NT2/D1 (cell line): ENCODE data around the gene AOPEP.

Source experiments
- DNase-seq: peaks from one replicate; pipeline ENCODE4 v3.0.0-alpha.2; 2011; ENCODE audit warnings: low read depth, low spot score
- H3K27me3 ChIP-seq: 2 replicates; pipeline ENCODE4 v1.6.0; 2011; ENCODE audit warnings: mild to moderate bottlenecking; ENCODE audit not compliant: insufficient read length, insufficient read depth
- H3K36me3 ChIP-seq: 2 replicates; pipeline ENCODE4 v1.6.1; 2011; ENCODE audit warnings: mild to moderate bottlenecking, low read length, mixed read lengths; ENCODE audit not compliant: insufficient read depth, insufficient read length
- H3K4me1 ChIP-seq: 2 replicates; pipeline ENCODE4 v1.5.1; 2011; ENCODE audit not compliant: insufficient read depth, insufficient read length
- H3K4me3 ChIP-seq: 2 replicates; pipeline ENCODE4 v1.5.1; 2011; ENCODE audit warnings: low read depth; ENCODE audit not compliant: insufficient read length
- H3K9ac ChIP-seq: 2 replicates; pipeline ENCODE4 v1.6.0; 2011; ENCODE audit warnings: low read depth; ENCODE audit not compliant: insufficient read length
- H3K9me3 ChIP-seq: 2 replicates; pipeline ENCODE4 v1.5.1; 2011; ENCODE audit warnings: mild to moderate bottlenecking, low read length; ENCODE audit not compliant: insufficient read depth
- SUZ12 ChIP-seq: IDR thresholded peaks from 2 replicates; pipeline ENCODE4 v1.6.1; 2011; ENCODE audit not compliant: insufficient read length, insufficient read depth; ENCODE audit errors: extremely low read depth
- YY1 ChIP-seq: IDR thresholded peaks from 2 replicates; pipeline ENCODE4 v1.6.1; 2011; ENCODE audit not compliant: insufficient read length, insufficient read depth
- ZNF274 ChIP-seq: IDR thresholded peaks from 2 replicates; pipeline ENCODE4 v1.6.1; 2011; ENCODE audit warnings: mild to moderate bottlenecking, low read depth, low read length

AOPEP gene

DNA sequence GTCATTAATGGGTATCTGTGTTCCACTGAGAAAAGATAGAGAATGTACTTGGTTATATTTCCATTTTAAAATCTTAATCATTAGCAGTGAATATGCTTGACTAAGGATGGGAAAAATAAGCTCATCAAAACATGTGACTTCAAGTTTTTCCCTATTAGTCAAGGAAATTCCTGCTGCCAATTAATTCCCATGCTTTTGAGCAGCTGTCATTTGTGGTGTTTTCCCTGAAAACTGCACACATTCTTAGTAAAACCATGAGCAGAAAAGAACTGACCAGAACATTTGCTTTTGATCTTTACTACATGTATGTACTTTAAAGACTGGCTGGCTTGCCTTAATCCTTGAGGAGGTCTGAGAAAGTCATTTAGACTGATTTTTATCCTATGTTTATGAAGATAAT, 75.2 kb downstream of the AOPEP start:
- Histone ChIP-seq H3K9ac (no peak overlapping the region), H3K4me3 (no peak overlapping the region), H3K9me3 (no peaks in the 10 kb centered on the region), H3K27me3 (no peaks in the 10 kb centered on the region), H3K4me1 (no peaks in the 10 kb centered on the region), H3K36me3 (peaks cover 18% of the 10 kb centered on the region)
- TF ChIP-seq SUZ12 (no peak), YY1 (no peak), ZNF274 (no peak)
- no peak for DNase-seq

DNA sequence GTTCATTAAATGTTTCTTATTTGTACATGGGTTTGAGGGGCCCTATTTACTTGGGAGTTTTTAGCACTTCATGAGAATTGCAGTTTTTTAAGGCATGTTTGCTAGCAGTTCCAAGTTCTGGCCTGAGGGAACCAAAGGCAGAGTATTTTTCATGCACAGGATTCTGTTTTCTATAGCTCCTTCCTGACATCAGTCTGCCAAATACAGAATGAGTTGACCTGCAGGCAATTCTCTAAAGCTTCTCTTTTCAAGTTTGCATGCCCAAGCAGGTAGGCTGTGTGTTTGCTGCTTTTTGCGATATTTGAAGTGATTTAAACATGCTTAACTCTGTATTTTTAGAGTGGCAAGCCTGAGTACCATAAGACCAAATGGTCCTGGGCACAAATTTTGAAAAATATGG, 75.8 kb downstream of the AOPEP start:
- H3K9me3 ChIP-seq, result no peaks in the 10 kb centered on the region
- H3K36me3 ChIP-seq, result peaks cover 22% of the 10 kb centered on the region
- no peak for TF ChIP-seq SUZ12
- no peak for TF ChIP-seq ZNF274
- TF ChIP-seq YY1, result no peak
- no peak for DNase-seq
- H3K4me1 ChIP-seq, result no peaks in the 10 kb centered on the region
- no peak overlapping the region for H3K9ac ChIP-seq
- no peak overlapping the region for H3K4me3 ChIP-seq
- no peaks in the 10 kb centered on the region for H3K27me3 ChIP-seq

DNA sequence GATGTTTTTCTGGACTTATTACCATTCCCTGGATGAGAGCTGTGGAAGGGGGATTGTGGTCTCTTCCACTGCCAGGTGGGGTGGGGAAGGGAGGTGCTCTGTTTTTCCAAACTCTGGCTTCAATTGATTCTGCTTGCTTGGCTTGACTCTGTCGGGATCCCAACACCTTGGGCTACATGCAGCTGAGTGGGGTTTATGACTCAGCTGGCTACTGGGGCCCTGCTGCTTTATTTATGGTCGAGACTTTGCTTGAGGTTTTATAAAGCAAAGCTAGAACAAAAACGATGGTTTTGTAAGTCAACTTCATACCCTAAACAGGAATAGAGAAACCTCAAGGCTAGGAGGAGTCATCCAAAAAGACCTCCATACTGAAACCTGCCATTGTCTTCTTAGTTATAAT, 76.3 kb downstream of the AOPEP start:
- no peak overlapping the region for H3K9ac ChIP-seq
- no peak for TF ChIP-seq SUZ12
- no peak overlapping the region for H3K4me3 ChIP-seq
- H3K36me3 ChIP-seq, result peaks cover 27% of the 10 kb centered on the region
- no peak for DNase-seq
- no peaks in the 10 kb centered on the region for H3K27me3 ChIP-seq
- H3K9me3 ChIP-seq, result no peaks in the 10 kb centered on the region
- H3K4me1 ChIP-seq, result no peaks in the 10 kb centered on the region

DNA sequence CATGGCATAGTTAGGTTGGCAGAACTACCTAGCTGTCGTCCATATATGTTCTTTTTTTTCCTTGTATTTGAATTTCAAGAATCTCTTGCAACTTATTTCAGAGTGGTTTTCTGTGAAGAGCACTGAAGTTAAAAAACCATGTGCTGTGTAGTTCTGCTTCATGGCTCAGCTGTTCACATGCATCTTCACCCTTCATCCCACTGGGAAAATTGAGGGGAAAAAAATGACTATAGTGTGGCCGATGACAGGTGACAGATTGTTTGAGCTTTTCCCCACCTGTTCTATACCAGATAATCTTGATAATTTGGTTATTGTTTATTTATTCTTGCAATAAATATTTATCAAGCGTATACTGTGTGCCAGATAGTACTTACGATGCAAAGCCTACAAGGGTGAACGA, 77.8 kb downstream of the AOPEP start:
- DNase-seq, result no peak
- Histone ChIP-seq H3K4me3 (no peak overlapping the region), H3K36me3 (peaks cover 27% of the 10 kb centered on the region), H3K9ac (no peak overlapping the region), H3K4me1 (no peaks in the 10 kb centered on the region), H3K27me3 (no peaks in the 10 kb centered on the region), H3K9me3 (no peaks in the 10 kb centered on the region)
- TF ChIP-seq YY1 (no peak), SUZ12 (no peak), ZNF274 (no peak)

DNA sequence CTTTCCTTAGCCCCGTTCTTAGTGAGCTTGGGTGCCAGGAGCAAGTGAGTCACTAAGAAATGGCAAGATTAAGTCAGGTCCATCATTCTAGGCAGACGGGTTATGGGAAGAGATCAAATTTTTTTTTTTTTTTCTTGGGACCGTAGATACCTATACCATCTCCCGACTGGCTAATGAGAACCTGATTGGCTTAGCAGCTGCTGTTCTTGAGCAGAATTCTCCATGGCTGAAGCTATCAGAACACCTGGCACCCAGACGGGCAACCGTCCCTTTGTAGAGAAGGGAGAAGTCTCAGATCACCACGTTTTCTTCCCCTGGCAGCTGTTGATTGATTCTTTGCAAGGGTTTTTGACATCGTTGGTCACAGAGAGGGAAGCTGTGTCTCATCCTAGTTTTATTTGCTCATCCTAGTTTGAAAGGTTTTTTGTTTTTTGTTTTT, 78.6 kb downstream of the AOPEP start:
- H3K36me3 ChIP-seq, result peaks cover 32% of the 10 kb centered on the region
- H3K27me3 ChIP-seq, result no peaks in the 10 kb centered on the region
- no peak for DNase-seq
- H3K9ac ChIP-seq, result no peak overlapping the region
- H3K4me3 ChIP-seq, result no peak overlapping the region
- no peak for TF ChIP-seq ZNF274
- no peak for TF ChIP-seq SUZ12
- no peaks in the 10 kb centered on the region for H3K4me1 ChIP-seq
- no peaks in the 10 kb centered on the region for H3K9me3 ChIP-seq

DNA sequence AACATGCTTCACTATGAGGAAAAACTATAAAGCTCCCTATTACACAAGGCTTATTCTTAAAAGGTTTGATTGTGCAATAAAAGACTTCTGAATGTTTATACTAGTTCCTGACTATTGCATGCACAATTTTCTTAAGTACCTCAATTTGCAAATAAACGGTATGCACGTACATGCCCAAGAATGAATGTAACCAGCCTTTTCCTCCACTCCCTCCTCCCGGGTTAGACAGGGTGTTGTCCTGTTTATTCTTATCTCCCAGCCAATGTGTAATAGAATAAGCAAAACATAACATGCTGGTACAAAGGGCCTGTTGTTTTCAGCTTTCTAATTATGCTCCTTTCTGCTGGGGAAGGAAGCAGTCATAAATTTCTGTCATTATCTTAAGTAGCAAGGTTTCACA, 79.1 kb downstream of the AOPEP start:
- no peak overlapping the region for H3K9ac ChIP-seq
- no peak for DNase-seq
- no peaks in the 10 kb centered on the region for H3K27me3 ChIP-seq
- H3K4me1 ChIP-seq, result no peaks in the 10 kb centered on the region
- H3K36me3 ChIP-seq, result peaks cover 32% of the 10 kb centered on the region
- no peak overlapping the region for H3K4me3 ChIP-seq
- no peaks in the 10 kb centered on the region for H3K9me3 ChIP-seq
- TF ChIP-seq YY1, result no peak
- TF ChIP-seq SUZ12, result no peak
- TF ChIP-seq ZNF274, result no peak

DNA sequence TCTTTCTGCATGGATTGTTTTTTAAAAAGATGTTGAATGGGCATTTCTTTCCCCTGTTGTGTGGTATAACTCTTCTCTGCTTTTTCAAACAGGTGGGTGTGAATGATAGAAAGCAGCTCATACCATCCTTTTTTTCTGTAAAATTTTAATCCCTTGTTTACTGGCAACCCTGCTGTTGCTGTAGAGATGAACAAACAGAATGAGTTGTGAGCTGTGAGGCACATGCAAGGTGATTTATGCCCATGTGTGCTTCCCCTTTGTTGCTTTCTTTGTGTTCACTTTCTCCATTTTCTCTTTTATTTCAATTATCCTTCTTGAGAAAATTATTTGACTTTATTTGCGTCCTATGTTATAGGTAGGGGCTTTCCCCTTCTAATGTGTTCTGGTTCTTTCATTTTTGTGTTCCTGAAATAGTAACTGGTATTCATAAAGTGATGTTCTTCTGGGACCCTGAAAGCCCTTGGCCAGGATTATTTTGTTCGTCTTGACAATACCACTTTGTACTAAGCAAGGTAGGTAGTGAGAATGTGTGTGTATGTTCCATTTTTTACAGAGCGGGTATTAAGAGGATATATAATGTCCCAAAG, 79.9 kb downstream of the AOPEP start:
- Histone ChIP-seq H3K27me3 (no peaks in the 10 kb centered on the region), H3K9me3 (no peaks in the 10 kb centered on the region), H3K4me1 (no peaks in the 10 kb centered on the region), H3K36me3 (peaks cover 24% of the 10 kb centered on the region), H3K9ac (no peak overlapping the region), H3K4me3 (no peak overlapping the region)
- no peak for TF ChIP-seq ZNF274
- DNase-seq, result no peak

DNA sequence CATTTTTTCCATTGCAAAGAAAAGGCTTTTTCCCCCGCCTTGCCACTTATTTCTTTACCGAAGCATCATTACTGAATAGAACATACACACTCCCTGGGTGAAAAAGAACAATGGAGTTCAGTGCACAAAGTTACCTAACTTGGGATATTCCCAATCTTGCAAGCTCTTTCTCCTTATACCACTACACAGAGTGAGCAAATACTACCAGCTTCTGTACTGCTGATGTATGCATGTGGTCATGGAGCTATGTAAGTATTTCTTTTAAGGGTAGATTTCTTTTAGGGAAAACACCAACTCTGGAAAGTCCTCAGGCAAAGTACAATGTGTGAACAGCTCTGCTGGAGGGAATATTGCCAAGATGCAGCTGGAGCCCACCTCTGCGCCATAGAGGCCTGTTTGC, 81.1 kb downstream of the AOPEP start:
- H3K27me3 ChIP-seq, result no peaks in the 10 kb centered on the region
- no peak for TF ChIP-seq YY1
- no peak for TF ChIP-seq SUZ12
- TF ChIP-seq ZNF274, result no peak
- no peak for DNase-seq
- H3K9ac ChIP-seq, result no peak overlapping the region
- no peaks in the 10 kb centered on the region for H3K9me3 ChIP-seq
- H3K4me3 ChIP-seq, result no peak overlapping the region
- H3K4me1 ChIP-seq, result no peaks in the 10 kb centered on the region
- H3K36me3 ChIP-seq, result peaks cover 20% of the 10 kb centered on the region
